GM15510 (cell line): ENCODE data around the gene LMAN1L.
A peak's percentile ranks its signal among the peaks of the same experiment; 100 is the strongest.

ENCODE experiments used
- POLR2A ChIP-seq: IDR thresholded peaks from 3 replicates; pipeline ENCODE4 v1.6.1; 2011; ENCODE audit warnings: borderline replicate concordance; ENCODE audit not compliant: insufficient read length; ENCODE audit errors: extremely low read depth

Gene LMAN1L

GRCh38 chr15:74795966-74796625 lies 16.5 kb upstream of the LMAN1L start:
- TF ChIP-seq POLR2A = no peak

- TF ChIP-seq POLR2A = no peak
Measured at GRCh38 chr15:74798388-74799254, 14.0 kb upstream of the LMAN1L start.

- peak; percentile 15 for TF ChIP-seq POLR2A
Measured at GRCh38 chr15:74799255-74799855, 13.3 kb upstream of the LMAN1L start.

GRCh38 chr15:74799856-74800558 lies 12.6 kb upstream of the LMAN1L start:
- peak; percentile 13 for TF ChIP-seq POLR2A

GRCh38 chr15:74800559-74801094 lies 12.0 kb upstream of the LMAN1L start:
- no peak for TF ChIP-seq POLR2A

GRCh38 chr15:74801311-74801997 lies 11.2 kb upstream of the LMAN1L start:
- no peak for TF ChIP-seq POLR2A

- no peak for TF ChIP-seq POLR2A
Measured at GRCh38 chr15:74802290-74802689, 10.3 kb upstream of the LMAN1L start.

GRCh38 chr15:74802862-74803447 lies 9.7 kb upstream of the LMAN1L start:
- no peak for TF ChIP-seq POLR2A

- peak; percentile 10 for TF ChIP-seq POLR2A
Measured at GRCh38 chr15:74804935-74805334, 7.7 kb upstream of the LMAN1L start.

GRCh38 chr15:74807282-74807681 lies 5.4 kb upstream of the LMAN1L start:
- TF ChIP-seq POLR2A = no peak

GRCh38 chr15:74808078-74808839 lies 4.4 kb upstream of the LMAN1L start:
- no peak for TF ChIP-seq POLR2A

GRCh38 chr15:74808840-74809229 lies 3.8 kb upstream of the LMAN1L start:
- TF ChIP-seq POLR2A = no peak

GRCh38 chr15:74809242-74809641 lies 3.4 kb upstream of the LMAN1L start:
- no peak for TF ChIP-seq POLR2A
